ENCODE results near the gene PRELID1.

GRCh38 chr5:177270653-177271052 is 32.9 kb upstream of the PRELID1 start:
- no peak for TF ChIP-seq CTCF (IDR thresholded peaks at IDR 0.05; ENCODE audit: low read depth, low read length)
- TF ChIP-seq POLR2A (IDR thresholded peaks at IDR 0.05; ENCODE audit: extremely low read depth, insufficient read length), result no peak
- no peak for TF ChIP-seq MYC (IDR thresholded peaks at IDR 0.05; ENCODE audit: low read depth, low read length)
- TF ChIP-seq, protein P1, sequence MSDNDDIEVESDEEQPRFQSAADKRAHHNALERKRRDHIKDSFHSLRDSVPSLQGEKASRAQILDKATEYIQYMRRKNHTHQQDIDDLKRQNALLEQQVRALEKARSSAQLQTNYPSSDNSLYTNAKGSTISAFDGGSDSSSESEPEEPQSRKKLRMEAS (IDR thresholded peaks at IDR 0.05; ENCODE audit: low read depth, low read length), result no peak
